ENCODE data around the gene LRCH4. TPM values are rescaled to one million over a fixed set of nuclear protein-coding genes. Genes with fewer than 3 reads are reported as not detected.

LRCH4 gene
- total RNA-seq, 4 donors from 2014 or later = 115 to 508 (median 151) TPM

DNA sequence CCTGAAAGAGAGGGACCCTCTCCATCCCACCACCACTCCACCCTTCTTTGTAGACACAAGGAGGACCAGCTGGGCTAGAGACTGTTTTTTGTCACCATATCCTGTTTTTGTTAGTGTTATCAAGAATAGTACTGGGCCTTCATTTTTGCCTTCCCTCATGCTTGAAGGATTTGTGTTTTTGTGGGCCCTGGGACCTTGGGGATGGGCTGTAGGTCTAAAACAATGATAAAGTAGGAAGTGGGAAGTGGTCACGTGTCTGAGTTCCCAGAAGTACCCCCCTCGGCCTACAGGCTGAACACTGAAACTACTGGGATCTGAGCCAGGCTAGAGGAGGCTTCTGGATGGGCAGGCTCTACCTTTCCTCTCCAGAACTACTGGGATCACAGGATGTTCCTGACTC, 38.1 kb downstream of the LRCH4 start:
- TF ChIP-seq POLR2A (IDR thresholded peaks at IDR 0.05) (no peak), EP300 (IDR thresholded peaks at IDR 0.05; ENCODE audit: low read depth) (no peak), POLR2AphosphoS5 (IDR thresholded peaks at IDR 0.05) (no peak)
- TF ChIP-seq, protein P1, sequence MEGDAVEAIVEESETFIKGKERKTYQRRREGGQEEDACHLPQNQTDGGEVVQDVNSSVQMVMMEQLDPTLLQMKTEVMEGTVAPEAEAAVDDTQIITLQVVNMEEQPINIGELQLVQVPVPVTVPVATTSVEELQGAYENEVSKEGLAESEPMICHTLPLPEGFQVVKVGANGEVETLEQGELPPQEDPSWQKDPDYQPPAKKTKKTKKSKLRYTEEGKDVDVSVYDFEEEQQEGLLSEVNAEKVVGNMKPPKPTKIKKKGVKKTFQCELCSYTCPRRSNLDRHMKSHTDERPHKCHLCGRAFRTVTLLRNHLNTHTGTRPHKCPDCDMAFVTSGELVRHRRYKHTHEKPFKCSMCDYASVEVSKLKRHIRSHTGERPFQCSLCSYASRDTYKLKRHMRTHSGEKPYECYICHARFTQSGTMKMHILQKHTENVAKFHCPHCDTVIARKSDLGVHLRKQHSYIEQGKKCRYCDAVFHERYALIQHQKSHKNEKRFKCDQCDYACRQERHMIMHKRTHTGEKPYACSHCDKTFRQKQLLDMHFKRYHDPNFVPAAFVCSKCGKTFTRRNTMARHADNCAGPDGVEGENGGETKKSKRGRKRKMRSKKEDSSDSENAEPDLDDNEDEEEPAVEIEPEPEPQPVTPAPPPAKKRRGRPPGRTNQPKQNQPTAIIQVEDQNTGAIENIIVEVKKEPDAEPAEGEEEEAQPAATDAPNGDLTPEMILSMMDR (IDR thresholded peaks at IDR 0.05) = no peak
- 8% methylated on average over 2 of the region's 2 CpGs; no CpG with 5 or more reads in 1 of the 2 donors for WGBS, 2 donors (ENCODE audit: low coverage in 1 of 2)
- Histone ChIP-seq H3K27me3 (no peaks in the 10 kb centered on the region), H3K9me3 (no peaks in the 10 kb centered on the region), H3K27ac (peak overlapping the region; percentile 88 to 93 (median 90)), H3K4me1 (peaks cover 42 to 62% (median 59%) of the 10 kb centered on the region in 4 donors), H3K4me3 (no peak overlapping the region), H3K36me3 (peaks cover 0 to 19% (median 4%) of the 10 kb centered on the region in 4 donors)
- intact Hi-C loops (cut with DNase I; ENCODE audit: low total_unique reads) (no loop called here), in situ Hi-C loops (cut with MboI; ENCODE audit: low pct_ligation_motif_present in 1 of 4, low pct_unique_long_range_greater_than_20kb in 1 of 4, low sequenced_read_pairs in 3 of 4) (no loop called here)
- DNase-seq = no peak

DNA sequence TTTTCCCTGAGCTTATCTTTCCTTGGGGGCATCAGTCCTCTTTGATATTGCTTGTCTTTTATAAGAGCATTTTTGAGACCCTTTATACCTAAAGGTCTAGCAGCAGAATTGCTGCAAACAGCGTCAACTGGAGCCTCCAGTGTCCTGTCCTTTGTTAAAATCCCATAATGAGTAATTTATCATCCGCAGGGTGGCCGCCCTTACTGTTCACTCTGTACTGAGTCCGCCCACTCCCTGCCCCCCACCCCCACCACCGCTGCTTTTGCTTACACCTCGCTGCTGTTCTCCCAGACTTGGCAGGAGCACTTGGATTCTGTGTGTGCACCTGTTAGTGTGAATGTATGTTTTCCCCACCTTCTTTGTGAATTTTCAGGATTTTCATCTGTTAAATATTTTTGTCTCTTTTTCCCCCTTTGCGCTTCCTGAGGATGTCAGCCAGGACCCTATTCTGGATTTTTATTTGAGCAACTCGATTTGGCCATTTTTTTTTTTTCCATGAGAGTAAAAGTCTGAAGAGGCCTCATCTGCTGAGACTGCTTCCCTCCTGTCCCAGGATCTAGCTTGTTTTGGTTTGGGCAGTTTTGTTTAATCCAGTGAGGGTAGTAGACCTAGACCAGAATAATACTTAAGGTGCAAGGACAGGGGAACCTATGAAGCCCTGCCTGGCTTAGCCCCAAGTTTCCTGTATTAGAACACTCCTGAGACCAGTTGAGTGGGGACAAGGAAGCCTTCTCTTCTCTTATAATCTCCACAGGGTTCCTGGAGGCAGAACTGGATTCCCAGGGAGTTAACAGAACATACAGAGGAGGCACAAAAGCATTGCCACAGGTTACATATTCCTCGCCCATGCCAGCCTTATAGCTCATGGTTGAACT, 38.8 kb downstream of the LRCH4 start:
- Histone ChIP-seq H3K27me3 (no peaks in the 10 kb centered on the region), H3K9me3 (no peaks in the 10 kb centered on the region), H3K36me3 (peaks cover 0 to 16% (median 4%) of the 10 kb centered on the region in 4 donors), H3K27ac (peak overlapping the region; percentile 88 to 93 (median 90)), H3K4me1 (peaks cover 42 to 69% (median 65%) of the 10 kb centered on the region in 4 donors), H3K4me3 (peak overlapping the region in 2 of 4 donors; percentile 14)
- no peak for TF ChIP-seq EP300 (IDR thresholded peaks at IDR 0.05; ENCODE audit: low read depth)
- TF ChIP-seq, protein P1 (IDR thresholded peaks at IDR 0.05) = no peak
- no peak for TF ChIP-seq POLR2A (IDR thresholded peaks at IDR 0.05)
- no peak for TF ChIP-seq POLR2AphosphoS5 (IDR thresholded peaks at IDR 0.05)
- 29 to 40% methylated on average over 5 to 9 of the region's 9 CpGs for WGBS, 2 donors (ENCODE audit: low coverage in 1 of 2)
- in situ Hi-C loops (cut with MboI; ENCODE audit: low pct_ligation_motif_present in 1 of 4, low pct_unique_long_range_greater_than_20kb in 1 of 4, low sequenced_read_pairs in 3 of 4) = no loop called here
- intact Hi-C loops (cut with DNase I; ENCODE audit: low total_unique reads) = no loop called here
- peak; percentile 43 for DNase-seq

DNA sequence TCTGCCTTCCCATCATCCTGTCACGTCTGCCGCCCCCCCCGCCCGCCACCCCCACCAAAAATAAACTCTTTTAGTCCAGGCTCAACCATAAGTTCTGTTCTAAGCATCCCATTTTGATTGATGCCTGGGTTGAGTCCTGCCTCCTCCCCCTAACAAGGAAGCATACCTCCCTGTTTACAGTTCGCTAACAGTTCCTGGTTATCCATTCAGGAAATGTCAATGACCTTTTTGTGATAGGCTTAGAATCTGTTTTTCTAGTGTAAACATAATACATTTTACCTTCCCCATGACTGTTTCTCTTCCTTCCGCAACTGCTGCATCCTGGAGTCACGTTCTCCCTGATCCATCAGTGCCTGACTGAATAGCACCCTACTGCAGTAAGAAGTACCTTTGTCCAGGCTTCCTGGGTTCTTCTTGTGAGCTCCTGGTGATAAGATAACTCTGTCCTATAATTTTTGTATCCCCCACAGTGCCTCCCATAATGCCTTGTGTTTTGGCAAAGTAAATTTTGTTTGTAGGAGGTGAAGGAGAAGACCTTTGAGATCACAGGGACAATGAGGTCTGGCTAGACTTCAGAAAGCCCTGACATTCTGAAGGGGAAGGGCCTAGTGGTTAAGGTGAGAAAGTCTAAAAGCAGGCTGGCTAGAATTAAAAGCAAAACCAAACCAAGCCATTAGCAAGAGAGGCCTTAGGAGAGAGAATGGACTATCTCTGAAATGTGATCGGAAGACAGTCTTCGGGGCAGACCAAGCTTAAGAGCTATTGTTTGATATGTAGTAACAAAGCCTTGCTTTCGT, 39.6 kb downstream of the LRCH4 start:
- intact Hi-C loops (cut with DNase I; ENCODE audit: low total_unique reads) (no loop called here), in situ Hi-C loops (cut with MboI; ENCODE audit: low pct_ligation_motif_present in 1 of 4, low pct_unique_long_range_greater_than_20kb in 1 of 4, low sequenced_read_pairs in 3 of 4) (no loop called here)
- H3K4me3 ChIP-seq = peak overlapping the region in 2 of 4 donors; percentile 14
- no peaks in the 10 kb centered on the region for H3K9me3 ChIP-seq
- H3K27ac ChIP-seq = peak overlapping the region; percentile 88 to 93 (median 90)
- peak; percentile 60 for DNase-seq
- 21 to 27% methylated on average over 9 to 10 of the region's 10 CpGs for WGBS, 2 donors (ENCODE audit: low coverage in 1 of 2)
- peaks cover 42 to 77% (median 71%) of the 10 kb centered on the region in 4 donors for H3K4me1 ChIP-seq
- peak; percentile 33 to 64 (median 60) for TF ChIP-seq POLR2AphosphoS5 (IDR thresholded peaks at IDR 0.05)
- TF ChIP-seq EP300 (IDR thresholded peaks at IDR 0.05; ENCODE audit: low read depth) = no peak
- TF ChIP-seq POLR2A (IDR thresholded peaks at IDR 0.05) = peak; percentile 57
- TF ChIP-seq, protein P1 (IDR thresholded peaks at IDR 0.05) = no peak
- peaks cover 0 to 9% (median 3%) of the 10 kb centered on the region in 4 donors for H3K36me3 ChIP-seq
- H3K27me3 ChIP-seq = no peaks in the 10 kb centered on the region

Measured in transverse colon (tissue), 4 donors.